ENCODE data around the gene C1QA. TPM values are rescaled to one million over a fixed set of nuclear protein-coding genes. Genes with fewer than 3 reads are reported as not detected.
A peak's percentile ranks its signal among the peaks of the same experiment; 100 is the strongest.
"Not testable (repeated sequence)": the region's sequence is repeated elsewhere in the genome, so short reads cannot be mapped to it uniquely, and the experiment has no call there.

The C1QA gene
- total RNA-seq, 1 donor, result not detected

DNA sequence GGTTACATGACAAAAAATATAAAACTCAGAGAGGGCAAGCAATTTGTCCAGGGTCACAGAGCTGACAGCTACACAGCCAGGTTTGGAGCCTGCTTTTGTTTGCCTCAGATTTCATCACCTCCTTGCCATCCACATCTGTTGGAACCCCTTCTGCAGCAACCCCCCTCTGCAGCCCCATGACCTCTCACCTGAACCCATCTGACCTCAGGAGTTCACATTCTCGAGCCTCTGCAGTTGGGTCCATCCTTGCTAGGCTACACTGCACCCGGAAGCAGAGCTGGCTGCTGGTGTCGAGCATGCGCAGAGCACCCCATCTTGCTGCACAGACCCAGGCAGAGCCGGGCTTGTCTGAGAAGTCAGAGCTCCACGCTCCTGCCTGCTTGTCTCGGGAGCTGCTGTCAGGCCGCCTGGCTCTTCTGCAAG, 26.6 kb downstream of the C1QA start:
- TF ChIP-seq, protein P1, sequence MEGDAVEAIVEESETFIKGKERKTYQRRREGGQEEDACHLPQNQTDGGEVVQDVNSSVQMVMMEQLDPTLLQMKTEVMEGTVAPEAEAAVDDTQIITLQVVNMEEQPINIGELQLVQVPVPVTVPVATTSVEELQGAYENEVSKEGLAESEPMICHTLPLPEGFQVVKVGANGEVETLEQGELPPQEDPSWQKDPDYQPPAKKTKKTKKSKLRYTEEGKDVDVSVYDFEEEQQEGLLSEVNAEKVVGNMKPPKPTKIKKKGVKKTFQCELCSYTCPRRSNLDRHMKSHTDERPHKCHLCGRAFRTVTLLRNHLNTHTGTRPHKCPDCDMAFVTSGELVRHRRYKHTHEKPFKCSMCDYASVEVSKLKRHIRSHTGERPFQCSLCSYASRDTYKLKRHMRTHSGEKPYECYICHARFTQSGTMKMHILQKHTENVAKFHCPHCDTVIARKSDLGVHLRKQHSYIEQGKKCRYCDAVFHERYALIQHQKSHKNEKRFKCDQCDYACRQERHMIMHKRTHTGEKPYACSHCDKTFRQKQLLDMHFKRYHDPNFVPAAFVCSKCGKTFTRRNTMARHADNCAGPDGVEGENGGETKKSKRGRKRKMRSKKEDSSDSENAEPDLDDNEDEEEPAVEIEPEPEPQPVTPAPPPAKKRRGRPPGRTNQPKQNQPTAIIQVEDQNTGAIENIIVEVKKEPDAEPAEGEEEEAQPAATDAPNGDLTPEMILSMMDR (IDR thresholded peaks at IDR 0.05; ENCODE audit: insufficient read depth, low read length), result no peak
- DNase-seq (ENCODE audit: low read depth), result no peak

GRCh38 chr1:22665752-22666151, 29.3 kb downstream of the C1QA start:
- TF ChIP-seq, protein P1 (IDR thresholded peaks at IDR 0.05; ENCODE audit: insufficient read depth, low read length), result peak; percentile 46
- peak; percentile 20 for DNase-seq (ENCODE audit: low read depth)
- H3K4me3 ChIP-seq (ENCODE audit: low read depth, low read length), result no peak overlapping the region

More for the DNA sequence above, 26.6 kb downstream of the C1QA start:
- no peak overlapping the region for H3K4me3 ChIP-seq (ENCODE audit: low read depth, low read length)

DNA sequence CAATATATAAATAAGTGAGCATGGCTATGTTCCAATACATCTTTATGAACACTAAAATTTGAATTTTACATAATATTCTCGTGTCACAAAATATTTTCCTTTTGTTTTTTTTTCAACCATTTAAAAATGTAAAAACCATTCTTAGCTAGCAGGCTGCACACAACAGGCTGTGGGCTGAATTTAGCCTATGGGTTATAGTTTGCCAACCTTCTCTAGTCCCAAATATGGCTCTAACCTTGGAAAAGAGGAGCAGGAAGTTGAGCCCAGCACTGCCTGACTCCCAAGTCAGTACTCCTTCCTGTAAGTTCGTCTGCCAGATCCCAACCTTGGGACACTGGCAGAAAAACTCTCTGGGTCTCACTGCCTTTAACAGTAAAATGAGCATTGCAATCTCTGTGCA, 30.0 kb downstream of the C1QA start:
- TF ChIP-seq, protein P1 (IDR thresholded peaks at IDR 0.05; ENCODE audit: insufficient read depth, low read length), result no peak
- H3K4me3 ChIP-seq (ENCODE audit: low read depth, low read length), result no peak overlapping the region
- no peak for DNase-seq (ENCODE audit: low read depth)

GRCh38 chr1:22668840-22669239, 32.4 kb downstream of the C1QA start:
- not testable (repeated sequence) for DNase-seq (ENCODE audit: low read depth); H3K4me3 ChIP-seq (ENCODE audit: low read depth, low read length)

DNA sequence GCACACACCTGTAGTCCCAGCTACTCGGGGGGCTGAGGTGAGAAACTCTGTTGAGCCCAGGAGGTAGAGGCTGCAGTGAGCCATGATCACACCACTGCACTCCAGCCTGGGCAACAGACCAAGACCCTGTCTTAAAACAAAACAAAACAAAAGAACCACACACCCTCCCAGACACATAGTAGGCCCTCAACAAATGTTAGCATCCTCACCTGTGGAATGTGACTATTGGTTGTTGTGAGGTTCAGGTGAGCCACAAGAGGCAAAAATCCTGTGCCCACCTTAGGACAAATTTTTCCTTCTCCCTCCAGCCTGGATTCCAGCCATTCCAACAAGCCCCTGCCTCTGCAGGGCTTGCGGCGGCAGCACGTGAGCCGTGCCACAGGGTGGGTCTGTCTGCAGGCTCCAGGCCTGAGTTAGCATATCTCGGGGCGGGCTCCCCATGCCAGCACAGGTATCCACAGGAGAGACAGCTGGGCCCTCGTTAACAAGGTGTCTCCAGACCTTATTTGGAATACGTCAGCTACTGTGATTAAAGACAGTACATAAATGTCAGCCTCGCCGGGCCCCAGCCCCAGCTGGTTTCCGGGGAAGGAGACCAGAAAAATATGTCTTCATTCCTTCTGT, 34.0 kb downstream of the C1QA start:
- TF ChIP-seq, protein P1 (IDR thresholded peaks at IDR 0.05; ENCODE audit: insufficient read depth, low read length), result no peak
- H3K4me3 ChIP-seq (ENCODE audit: low read depth, low read length), result no peak overlapping the region
- DNase-seq (ENCODE audit: low read depth), result no peak

GRCh38 chr1:22671999-22672398, 35.6 kb downstream of the C1QA start:
- no peak for DNase-seq (ENCODE audit: low read depth)
- TF ChIP-seq, protein P1 (IDR thresholded peaks at IDR 0.05; ENCODE audit: insufficient read depth, low read length), result no peak
- no peak overlapping the region for H3K4me3 ChIP-seq (ENCODE audit: low read depth, low read length)

DNA sequence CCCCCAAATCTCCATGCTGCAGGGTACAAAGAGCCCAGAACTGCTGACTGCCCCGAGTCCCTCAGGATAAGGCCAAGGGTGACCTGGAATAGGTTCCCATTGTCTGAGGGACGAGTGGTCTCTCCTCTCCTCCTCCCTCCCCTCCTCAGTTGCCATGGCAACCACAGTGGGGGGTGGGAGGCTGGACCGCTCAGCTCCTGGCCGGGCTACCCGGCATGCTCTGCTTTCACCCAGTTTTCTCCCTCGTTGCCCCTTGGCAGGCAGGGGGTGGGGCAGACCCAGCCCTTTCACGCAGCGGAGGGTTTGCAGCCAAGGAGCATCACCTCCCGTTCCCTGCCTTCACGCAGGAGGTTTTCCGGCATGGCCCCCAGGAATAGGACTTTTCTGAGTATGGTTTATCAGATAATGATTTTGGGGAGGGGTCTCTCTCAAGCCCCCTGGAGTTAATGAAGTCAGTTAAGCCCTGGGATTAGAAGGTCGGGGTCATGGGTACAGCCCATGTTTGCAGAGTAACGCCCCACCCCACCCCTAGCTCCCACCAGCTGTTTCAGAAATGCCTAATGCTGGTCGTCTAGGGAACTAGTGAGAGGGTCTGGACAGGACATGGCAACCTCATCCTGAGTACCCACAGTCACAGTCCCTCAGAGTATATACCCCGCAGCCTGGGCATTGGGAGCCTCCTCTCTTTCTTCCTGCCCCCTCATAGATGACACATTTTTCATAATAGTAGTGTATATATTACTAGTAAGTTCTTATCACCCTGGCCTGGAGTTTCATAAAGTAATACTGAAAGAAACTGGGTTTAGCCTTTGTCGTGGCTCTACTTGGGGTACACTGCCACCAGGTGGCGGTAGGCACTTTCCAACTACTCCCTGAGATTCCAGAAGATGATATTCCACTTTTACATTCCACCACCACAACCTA, 37.3 kb downstream of the C1QA start:
- peak; percentile 80 for DNase-seq (ENCODE audit: low read depth)
- H3K4me3 ChIP-seq (ENCODE audit: low read depth, low read length), result no peak overlapping the region
- TF ChIP-seq, protein P1 (IDR thresholded peaks at IDR 0.05; ENCODE audit: insufficient read depth, low read length), result peak; percentile 85
